Activated CD4-positive, alpha-beta T cell treated with anti-CD3 and anti-CD28 coated beads, Interleukin-2, amount 50 U/mL, for 16 hours (primary cell): Measurements from ENCODE around the gene SGPL1.

Source experiments
- DNase-seq: peaks from one replicate; pipeline ENCODE4 v3.0.0-alpha.2; 2020

Gene SGPL1

DNA sequence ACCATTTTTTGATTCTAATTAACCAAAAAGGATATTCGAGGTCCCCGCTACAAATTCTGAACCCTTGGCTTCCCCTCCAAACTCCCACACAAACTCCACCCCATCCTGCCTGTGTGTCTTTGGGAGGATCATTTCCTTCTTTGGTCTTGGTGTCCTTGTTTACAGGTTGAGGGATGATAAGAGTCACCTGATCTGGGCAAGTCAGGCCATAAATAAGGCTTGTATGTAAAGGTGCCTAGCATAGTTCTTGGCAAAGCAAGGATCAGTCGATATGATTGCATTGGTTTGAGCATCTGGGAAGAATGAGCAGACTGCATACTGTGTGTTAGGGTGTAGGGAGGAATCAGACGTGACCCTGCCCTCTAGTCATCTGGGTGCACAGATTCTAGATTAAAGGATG is 1.6 kb upstream of the SGPL1 start:
- DNase-seq, result no peak

DNA sequence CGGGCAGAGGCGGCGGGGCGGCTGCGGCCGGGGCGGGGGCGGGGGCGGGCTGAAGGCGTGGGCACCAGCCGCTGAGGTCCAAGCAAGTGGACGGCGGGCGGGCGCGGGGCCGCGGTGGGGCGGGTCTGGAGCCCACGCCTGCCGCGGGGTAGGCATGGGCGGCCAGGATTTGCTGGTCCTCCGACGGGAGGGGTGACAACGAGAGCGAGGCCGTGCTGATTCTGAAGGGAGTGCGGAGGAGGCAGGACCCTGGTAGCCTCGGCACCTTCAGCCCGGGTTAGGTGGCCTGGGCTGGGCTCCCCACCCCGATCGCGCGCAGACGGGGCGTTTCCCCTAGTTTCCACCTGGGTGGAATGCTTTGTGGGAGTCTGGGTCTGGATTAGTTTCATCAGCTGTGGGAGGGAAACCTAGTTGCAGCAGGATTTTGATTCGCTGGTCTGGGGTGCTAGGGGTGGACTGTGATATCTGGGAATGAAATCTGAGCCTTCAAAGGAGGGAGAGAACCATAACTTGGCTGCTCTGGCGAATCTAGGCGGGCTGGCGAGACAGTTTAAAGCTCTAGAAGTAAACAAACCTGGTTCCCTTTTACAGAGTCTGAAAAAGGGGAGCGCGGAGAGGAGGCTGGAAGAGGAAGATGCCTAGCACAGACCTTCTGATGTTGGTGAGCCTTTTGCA is 609 bp downstream of the SGPL1 start:
- DNase-seq, result peak; percentile 23

DNA sequence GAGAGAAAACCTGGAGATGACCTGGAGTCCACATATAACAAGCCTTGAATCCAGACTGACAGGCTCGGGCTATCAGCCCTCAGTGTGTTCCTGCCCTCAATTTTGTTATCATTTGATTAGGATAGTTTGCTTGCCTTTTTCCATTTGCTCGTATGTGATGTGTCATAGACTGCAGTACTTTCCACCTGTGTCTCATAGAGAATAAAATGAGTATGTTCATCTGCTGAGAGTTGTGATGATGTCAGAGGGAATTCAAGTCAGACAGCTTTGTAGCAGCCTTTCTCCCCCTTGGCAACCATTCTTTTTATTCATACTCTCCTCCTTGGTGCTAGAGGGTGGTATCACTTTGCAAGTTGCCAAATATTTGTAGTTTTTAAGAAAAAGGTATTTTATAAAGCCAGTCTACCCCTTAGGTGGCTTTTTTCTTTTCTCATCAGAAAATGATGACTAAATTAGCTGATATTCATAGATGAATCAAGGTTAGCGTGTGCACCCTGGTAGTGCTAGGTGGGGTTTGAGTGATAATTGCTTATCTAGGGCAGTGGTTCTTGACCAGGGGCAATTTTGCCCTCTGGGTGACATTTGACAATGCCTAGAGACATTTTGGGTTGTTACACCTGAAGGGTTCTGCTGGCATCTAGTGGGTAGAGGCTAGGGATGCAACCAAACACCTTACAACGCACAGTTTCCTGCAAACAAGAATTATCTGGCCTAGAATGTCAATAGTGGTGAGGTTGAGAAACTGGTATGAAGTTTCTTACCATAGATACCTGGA is 5.4 kb downstream of the SGPL1 start:
- DNase-seq, result peak; percentile 27

DNA sequence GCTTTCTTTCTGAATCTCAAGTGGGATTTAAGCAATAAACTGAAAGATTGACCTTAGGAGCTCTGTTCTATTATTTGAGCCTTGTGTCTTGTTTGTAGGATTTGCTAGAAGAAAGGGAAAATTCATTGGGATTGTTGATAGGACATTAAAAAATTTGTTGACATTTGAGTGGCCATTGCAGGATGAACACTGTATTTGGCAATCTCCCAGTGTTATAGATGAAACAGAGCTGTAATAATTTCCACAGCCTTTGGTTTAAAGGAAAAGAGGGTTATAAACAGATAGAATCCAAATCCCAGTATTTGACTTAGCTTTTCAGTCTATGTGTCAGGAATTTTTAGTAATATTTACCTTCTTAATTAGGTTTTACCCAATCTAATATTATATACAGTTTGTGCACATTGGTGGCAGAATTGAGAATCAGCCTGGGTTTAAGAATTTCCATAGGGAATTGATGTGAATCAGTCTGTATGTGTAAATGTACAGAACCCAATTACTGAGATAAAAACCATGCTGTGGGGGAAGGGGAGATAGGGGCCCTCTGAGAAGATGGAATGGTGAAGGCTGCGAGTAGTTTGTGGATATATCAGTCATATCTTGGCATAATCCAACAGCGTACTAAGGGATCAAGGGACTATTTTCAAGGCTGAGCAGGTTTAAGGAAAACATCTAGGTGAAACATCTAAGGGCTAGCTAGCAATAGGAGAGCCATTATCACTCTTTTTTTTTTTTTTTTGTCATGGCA is 6.5 kb downstream of the SGPL1 start:
- no peak for DNase-seq

DNA sequence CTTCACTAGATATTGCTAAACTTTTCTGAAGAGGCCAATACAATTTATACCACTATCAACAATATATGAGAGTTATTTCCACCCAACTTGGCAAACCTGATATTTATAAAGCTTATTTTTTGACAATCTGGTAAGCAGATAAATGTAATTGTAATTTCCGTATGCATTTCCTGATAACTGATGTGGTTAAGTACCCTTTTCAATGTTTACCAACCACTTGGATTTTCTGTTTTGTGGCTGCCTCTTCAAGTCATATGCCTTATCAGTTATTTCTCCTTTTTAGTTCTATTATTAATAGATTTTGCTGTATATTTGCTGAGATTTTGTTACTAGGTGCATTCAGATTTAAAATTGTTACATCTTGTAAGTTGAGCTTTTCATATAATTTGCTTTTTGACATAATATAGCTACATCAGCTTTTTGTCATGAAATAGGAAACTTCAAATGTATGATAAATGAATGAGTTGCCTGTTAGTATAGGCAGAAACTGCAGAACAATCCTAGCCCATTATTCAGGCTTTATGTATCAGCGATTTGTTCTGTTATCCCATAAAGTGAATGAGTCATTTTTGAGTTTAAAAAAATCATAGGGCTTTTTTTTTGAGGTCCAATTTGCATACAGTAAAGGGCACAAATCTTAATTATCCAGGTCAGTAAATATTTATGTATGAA is 11.5 kb downstream of the SGPL1 start:
- DNase-seq, result no peak

DNA sequence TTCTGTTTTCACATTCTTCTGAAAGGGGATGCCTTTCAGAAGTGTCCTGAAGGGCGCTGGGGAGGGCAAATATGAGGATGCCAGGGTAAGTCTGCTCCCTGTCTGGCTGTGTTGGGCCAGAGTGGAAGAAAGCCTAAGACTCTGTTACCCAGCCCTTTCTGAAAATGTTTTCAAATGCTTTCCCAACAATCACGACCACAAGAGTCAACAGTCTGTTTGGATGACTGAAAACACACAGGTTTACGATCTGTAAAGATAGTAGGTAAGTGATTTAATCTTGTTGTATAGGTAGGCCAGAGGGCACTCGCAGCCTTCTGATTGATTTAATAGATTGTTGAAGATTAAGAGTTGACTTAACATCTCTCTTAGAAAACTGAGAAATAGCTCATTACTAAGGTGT is 13.2 kb downstream of the SGPL1 start:
- DNase-seq, result no peak

DNA sequence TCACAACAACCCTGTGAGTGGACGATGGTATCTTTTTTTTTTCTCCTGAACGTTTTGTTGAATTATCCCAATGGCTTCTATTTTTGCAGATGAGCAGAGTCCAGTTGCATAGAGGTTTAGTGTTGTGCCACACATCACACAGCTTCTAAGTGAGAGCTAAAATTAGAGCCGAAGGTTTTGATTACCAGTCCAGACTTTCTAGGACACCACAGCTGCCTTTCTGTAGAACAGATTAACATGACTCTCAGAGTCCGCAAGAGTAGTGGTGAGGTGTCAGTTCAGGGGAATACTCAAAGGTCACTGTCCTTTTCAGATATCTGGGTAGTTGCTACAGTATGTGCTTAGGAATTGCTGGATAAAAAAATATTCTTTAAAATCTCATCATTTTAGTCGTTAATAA is 13.8 kb downstream of the SGPL1 start:
- DNase-seq, result no peak

DNA sequence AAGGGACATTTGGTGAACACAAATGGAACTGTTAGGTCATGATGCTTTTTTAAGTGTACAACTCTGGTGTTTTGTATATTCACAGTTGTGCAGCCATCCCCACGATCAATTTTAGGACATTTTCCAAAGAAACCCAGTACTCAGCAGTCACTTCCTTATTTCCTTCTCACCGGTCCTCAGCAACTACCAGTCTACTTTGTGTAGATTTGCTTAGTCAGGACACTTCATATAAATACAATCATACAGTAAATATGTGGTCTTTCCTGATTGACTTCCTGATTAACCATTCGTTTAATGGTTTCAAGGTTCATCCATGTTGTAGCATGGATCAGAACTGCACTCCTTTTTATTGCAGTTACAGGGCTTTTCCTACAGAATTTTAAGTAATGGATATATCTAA is 14.4 kb downstream of the SGPL1 start:
- no peak for DNase-seq

DNA sequence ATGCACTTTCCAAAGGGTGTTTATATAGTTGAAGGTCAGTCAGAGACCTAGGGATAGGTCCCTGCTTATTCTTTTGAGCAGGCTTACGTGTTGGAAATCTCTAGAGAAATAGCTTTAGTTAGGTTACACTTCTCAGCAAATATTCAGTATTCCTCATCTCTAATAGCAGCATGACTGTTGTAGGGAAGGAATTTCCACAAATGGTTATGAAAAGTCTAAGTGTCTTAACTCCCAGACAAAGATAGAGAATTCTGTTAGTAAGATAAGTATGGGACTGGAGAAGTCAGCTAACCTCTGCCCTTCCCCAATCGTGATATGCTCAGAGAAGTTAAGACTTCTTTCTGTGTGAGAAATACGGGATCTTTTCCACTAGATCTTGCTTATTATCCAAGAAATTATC is 16.5 kb downstream of the SGPL1 start:
- no peak for DNase-seq

DNA sequence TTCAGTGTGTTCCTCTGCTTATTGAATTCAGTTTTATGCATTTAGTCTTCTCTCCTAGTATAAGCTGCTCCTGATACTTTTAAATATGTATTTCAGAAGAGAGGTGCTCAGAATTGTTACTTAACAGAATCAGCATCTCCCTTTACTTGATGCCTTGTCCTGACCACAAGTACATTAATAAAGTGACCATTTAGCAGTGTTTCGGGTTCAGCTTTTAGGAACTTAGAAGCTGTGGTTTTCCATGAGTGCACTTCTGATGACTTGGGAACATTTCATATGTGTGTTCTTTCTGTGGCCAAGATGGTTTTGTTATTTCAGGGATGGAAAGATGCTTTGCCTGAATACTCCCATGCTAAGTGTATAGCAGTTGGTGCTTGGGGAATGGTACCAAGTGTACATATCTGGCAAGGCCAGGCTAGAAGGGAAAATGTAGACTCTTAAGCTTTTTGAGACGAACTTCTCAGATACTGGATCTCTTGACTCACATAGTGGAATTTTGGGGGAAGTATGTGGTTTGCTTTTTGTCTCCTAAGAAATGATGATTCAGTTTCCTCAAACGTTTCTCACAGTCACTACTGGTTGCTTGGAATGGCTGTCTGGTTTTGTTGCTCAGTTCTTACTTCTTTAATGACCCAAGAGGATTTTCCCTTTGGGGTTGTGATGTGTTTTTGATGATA is 17.2 kb downstream of the SGPL1 start:
- DNase-seq, result peak; percentile 44

DNA sequence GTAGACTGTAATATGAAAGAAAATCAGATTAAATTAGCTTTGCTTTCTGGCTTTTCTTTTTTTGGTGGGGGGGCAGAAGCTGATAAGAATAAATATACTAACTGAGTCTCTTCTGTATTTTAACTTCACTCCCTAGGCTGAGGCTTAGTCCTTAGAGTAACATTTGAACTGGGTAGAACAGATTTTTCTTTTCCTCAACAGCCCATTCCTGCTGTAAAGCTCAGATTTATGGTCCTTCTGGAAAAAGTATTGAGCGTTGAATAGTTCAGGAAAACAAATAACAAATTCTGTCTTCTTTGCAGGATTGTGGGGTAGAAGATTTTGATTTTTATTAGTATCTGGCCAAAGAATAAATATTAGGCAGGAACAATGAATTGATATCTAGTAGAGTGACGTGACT is 17.9 kb downstream of the SGPL1 start:
- no peak for DNase-seq

DNA sequence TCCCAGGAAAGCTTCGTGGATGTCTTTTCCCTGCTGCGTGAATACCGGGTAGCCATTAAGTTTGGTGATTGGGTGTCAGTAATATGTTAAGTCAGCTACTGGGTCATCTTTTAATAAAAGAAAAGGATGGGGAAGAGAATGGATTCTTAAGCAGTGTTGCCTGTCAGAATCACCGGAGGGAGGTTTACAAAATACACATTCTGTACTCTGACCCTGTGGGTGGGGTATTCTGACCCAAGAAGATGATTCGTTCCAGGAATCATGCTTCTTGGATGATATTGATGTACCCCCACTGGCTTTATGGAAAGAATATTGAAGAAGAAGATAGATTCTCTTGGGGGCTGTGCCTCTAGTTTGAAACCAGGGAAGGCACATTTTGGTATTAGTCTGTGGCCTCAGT is 18.3 kb downstream of the SGPL1 start:
- no peak for DNase-seq

DNA sequence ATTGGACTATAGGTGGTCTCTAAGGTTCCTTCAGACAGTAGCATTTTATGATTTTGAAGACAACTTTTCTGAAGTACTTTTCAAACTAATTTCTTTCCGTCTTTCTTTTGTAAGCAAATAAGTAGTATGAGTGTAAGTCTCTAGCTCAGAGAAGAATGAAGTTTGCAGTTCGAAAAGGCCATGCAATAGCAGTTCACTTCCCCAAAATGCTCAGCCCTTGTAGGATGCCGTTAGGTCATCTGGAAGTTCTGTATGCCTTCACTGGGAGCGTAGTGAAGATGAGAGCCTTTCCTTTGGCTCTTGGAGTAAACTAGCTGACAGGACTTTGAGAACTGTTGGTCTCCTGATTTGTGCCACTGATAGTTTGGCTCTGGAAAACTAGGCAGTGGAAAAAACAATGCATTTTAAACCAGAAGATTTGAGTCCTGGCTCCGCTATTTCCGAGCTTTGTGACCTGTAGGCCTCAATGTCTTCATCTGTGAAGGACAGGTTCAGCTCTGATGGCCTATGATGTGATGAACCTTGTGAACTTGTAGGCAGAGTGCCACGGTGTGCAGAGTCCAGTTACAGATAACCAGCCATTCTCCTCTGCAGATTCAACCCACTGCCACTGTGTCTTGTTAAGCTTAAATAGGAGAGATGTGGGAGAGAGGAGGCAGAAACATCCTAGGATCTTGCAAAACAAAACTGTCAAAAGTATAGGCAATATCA is 18.8 kb downstream of the SGPL1 start:
- no peak for DNase-seq

DNA sequence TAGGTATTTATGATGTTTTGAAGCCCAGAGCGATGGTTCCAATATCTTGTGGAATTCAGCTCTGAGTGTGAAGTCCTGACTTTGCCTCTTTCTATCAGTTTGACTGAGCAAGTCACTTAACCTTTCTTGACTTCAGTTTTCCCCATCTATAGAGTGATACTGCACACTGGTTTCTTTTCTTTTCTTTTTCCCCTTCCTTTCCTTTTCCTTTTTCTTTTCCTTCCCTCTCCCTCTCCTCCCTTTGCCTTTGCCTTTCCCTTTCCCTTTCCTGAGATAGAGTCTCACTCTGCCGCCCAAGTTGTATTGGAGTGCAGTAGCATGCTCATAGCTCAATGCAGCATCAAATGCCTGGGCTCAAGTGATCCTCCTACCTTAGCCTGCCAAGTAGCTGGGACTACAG is 20.6 kb downstream of the SGPL1 start:
- no peak for DNase-seq

DNA sequence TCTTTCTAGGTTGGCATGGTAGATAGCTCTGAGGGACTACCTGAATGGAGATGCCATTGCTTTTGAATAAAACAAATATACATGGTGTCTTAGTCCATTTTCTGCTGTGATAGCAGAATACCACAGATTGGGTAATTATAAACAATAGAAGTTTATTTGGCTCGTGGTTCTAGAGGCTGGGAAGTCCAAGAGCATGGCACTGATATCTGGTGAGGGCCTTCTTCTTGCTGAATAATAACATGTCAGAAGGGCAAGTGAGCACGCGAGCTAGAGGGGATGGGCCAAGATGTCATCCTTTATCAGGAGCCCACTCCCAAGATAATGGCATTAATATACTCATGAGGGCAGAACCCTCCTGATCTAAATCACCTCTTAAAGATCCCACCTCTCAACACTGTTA is 21.9 kb downstream of the SGPL1 start:
- no peak for DNase-seq

DNA sequence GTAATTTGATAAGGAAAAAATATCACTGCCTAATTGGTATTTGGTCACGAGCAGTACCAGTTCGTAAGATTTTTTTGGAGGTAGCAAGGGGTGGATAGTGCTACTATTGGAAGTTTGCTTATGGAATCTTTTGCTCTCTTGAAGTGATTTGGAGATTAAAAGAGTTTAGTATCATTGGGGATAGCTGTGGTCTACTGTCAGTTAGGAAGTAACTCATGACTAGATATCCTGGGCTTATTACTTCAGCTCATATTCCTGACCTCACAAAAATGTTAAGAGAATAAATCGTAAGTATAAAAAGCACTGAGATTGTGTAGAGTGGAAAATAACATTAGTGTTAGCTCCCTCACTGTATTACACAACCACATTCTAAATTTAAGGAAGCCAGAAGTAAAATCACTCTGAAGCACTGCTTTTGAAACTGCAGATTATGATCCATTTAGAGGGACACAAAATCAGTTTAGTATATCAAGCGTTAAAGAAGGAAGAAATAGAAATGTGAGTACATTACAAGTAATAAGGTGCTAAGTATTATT is 22.6 kb downstream of the SGPL1 start:
- no peak for DNase-seq

DNA sequence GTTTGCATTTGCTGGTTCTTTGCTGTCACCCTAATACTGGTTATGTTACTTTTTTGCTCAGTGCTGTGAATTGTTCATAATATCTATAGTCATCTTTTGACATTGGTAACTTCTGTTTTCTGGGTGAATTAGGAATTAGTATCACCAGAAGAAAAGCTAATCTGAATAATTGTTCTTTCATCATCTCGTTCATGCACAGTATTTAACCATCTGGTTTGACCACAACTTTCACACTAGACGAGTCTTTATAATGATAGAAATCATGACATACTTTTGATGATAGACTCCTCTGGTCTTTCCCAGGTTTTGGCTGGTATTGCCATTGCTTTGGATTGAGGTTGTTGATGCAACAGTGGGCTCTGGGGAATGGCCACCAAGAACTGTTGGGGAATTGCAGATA is 25.1 kb downstream of the SGPL1 start:
- no peak for DNase-seq

DNA sequence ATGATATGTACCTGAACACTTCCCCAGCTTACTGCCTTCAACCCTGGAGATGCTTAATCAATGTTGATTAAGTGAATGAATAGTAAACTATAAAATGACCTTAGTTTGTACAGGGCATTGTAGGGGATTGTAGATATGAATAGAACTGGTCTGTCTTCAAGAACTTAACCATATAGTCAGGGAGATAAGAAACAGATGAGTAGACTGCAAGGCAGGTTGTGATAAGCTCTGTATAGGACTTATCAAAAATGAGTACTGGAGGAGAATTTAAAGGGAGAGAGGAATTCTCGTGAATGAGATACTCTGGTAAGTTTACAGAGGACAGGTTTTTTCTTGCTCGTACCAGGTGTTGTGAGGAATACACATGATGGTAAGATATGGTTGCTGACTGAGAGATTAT is 27.6 kb downstream of the SGPL1 start:
- DNase-seq, result no peak

DNA sequence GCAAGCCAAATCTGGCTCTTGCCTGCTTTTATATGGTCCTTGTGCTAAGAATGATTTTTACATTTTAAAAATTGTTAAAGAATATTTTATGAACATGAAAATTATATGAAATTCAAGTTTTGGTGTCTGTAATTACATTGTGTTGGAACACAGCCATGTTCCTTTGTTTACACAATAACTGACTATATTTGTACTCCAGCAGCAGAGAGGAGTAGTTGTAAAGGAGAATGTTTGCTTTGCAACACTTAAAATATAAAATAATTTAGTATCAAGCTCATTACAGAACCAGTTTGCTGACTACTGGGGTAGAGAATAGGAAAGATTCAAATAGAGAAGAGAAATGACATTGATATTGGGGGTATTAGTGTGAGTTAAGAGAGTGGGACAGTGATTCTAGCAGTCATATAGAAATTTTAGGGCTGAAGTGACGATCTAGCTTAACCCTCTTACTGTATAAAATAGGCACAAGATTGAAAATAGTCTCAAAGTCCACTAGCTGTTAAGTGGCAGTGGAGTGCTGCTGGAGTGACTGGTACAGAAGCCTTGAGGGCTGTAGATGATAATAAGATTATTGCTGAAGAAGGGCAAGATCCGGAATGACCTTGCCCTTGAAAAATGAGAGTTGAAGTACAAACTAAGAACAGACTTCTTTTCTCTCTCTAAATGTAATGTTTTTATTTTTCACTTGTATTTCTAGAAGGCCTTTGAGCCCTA is 28.2 kb downstream of the SGPL1 start:
- no peak for DNase-seq

DNA sequence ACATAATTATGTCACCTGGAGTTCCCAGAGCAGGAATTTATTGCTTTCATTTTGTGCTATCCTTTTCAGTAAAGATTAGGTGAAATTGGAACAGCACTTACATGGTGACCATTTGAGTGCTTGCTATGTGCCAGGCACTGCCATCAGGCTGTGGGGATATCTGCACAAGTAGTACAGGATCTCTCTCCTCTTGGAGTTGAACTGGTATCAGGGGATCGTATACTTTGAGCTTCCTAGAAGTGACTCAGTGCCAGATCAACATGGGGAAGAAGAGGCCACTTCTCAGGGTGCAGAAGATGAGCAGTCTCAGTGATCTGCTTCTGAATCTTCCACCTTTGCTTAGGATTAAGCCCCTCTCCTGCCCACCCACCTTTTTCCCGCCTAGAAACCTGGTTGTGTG is 29.5 kb downstream of the SGPL1 start:
- DNase-seq, result no peak

DNA sequence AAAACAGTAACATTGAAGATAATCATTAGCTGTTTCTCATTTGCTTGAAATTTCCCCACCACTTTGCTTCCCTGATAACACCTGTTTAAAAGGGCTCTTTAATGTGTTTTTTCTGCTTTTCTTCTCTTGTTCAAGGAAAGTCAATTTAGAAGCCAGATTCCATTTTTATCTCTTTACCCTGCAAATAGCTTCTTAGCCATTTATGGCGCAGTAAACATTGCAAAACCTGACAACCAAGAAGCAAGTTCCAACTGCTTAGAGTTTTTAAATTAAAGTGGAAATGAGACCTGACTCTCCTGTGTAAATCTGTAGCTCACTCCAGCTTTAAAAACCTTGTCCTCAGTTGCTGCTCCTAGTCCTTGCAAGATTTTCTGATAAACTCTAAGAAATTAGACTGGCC is 30.1 kb downstream of the SGPL1 start:
- DNase-seq, result no peak
